Osteoblast (primary cell): ENCODE data around the gene ZSWIM3. TPM values are rescaled to one million over a fixed set of nuclear protein-coding genes. Genes with fewer than 3 reads are reported as not detected.

Experiments used
- DNase-seq: peaks from one replicate; pipeline ENCODE4 v3.0.0; 2011; ENCODE audit warnings: low spot score, mixed read lengths; ENCODE audit not compliant: insufficient read length; ENCODE audit errors: missing footprints
- H2AFZ ChIP-seq: 2 replicates; pipeline ENCODE4 v1.6.0; 2011; ENCODE audit warnings: mild to moderate bottlenecking, low read length
- H3K27ac ChIP-seq: 2 replicates; pipeline ENCODE4 v1.5.1; 2011; ENCODE audit warnings: mild to moderate bottlenecking, low read depth, low read length, moderate library complexity
- H3K27me3 ChIP-seq: 2 replicates; pipeline ENCODE4 v1.6.0; 2012; ENCODE audit warnings: mild to moderate bottlenecking, control low read depth, inconsistent platforms, low read length, moderate library complexity; ENCODE audit not compliant: insufficient read depth
- H3K36me3 ChIP-seq: 2 replicates; pipeline ENCODE4 v1.5.1; 2011; ENCODE audit warnings: mild to moderate bottlenecking, low read length, control low read depth, moderate library complexity; ENCODE audit not compliant: insufficient read depth
- H3K4me1 ChIP-seq: 2 replicates; pipeline ENCODE4 v1.5.1; 2011; ENCODE audit warnings: mild to moderate bottlenecking, low read length, control low read depth, moderate library complexity; ENCODE audit not compliant: insufficient read depth
- H3K4me2 ChIP-seq: 2 replicates; pipeline ENCODE4 v1.6.0; 2011; ENCODE audit warnings: mild to moderate bottlenecking, low read length; ENCODE audit not compliant: insufficient read depth
- H3K4me3 ChIP-seq: fragments of 200-600 bp; sonication (generic); 3 replicates; pipeline ENCODE4 v1.5.1; 2012; ENCODE audit warnings: mild to moderate bottlenecking, low read length, inconsistent platforms; ENCODE audit not compliant: insufficient read depth
- H3K79me2 ChIP-seq: 2 replicates; pipeline ENCODE4 v1.6.0; 2012; ENCODE audit warnings: mild to moderate bottlenecking, low read length, control low read depth, inconsistent platforms; ENCODE audit not compliant: insufficient read depth
- H3K9me3 ChIP-seq: 2 replicates; pipeline ENCODE4 v1.5.1; 2011; ENCODE audit warnings: low read depth, low read length, control low read depth
- H4K20me1 ChIP-seq: 2 replicates; pipeline ENCODE4 v1.6.0; 2012; ENCODE audit warnings: mild to moderate bottlenecking, low read length, control low read depth; ENCODE audit not compliant: insufficient read depth
- CTCF ChIP-seq: IDR thresholded peaks from 2 replicates; pipeline ENCODE4 v1.5.1; 2011; ENCODE audit warnings: mild to moderate bottlenecking, low read depth, low read length, moderate library complexity; ENCODE audit errors: extremely low read depth
- total RNA-seq: library from RNA; depleted of rRNA; stranded (reverse); fragments of >200 nt; gene quantifications from 2 replicates; pipeline ENCODE4 v1.2.3, GENCODE V29; 2012

Gene ZSWIM3
- total RNA-seq, 1 donor: 4.7 TPM

- peaks cover 25% of the 10 kb centered on the region for H3K79me2 ChIP-seq
- no peak for DNase-seq
- no peaks in the 10 kb centered on the region for H3K27me3 ChIP-seq
- no peak overlapping the region for H3K27ac ChIP-seq
- no peak overlapping the region for H3K4me2 ChIP-seq
- H2AFZ ChIP-seq: no peak overlapping the region
- no peak for TF ChIP-seq CTCF
- H4K20me1 ChIP-seq: peaks cover 11% of the 10 kb centered on the region
- peaks cover 8% of the 10 kb centered on the region for H3K4me1 ChIP-seq
- no peak overlapping the region for H3K4me3 ChIP-seq
- H3K36me3 ChIP-seq: peaks cover 17% of the 10 kb centered on the region
- no peaks in the 10 kb centered on the region for H3K9me3 ChIP-seq
Observed at GRCh38 chr20:45851501-45851900, 5.9 kb upstream of the ZSWIM3 start.

GRCh38 chr20:45852326-45852725, 5.1 kb upstream of the ZSWIM3 start:
- no peak overlapping the region for H3K4me3 ChIP-seq

GRCh38 chr20:45853484-45853883, 3.9 kb upstream of the ZSWIM3 start:
- TF ChIP-seq CTCF: no peak
- H3K27ac ChIP-seq: no peak overlapping the region
- H3K79me2 ChIP-seq: peaks cover 37% of the 10 kb centered on the region
- no peak overlapping the region for H3K4me2 ChIP-seq
- no peak for DNase-seq
- no peaks in the 10 kb centered on the region for H3K9me3 ChIP-seq
- no peaks in the 10 kb centered on the region for H3K27me3 ChIP-seq
- no peak overlapping the region for H3K4me3 ChIP-seq
- peaks cover 12% of the 10 kb centered on the region for H3K36me3 ChIP-seq
- peaks cover 11% of the 10 kb centered on the region for H4K20me1 ChIP-seq
- no peak overlapping the region for H2AFZ ChIP-seq
- peaks cover 19% of the 10 kb centered on the region for H3K4me1 ChIP-seq

More at GRCh38 chr20:45852326-45852725, 5.1 kb upstream of the ZSWIM3 start:
- H4K20me1 ChIP-seq: peaks cover 11% of the 10 kb centered on the region
- peaks cover 16% of the 10 kb centered on the region for H3K36me3 ChIP-seq
- H3K27ac ChIP-seq: no peak overlapping the region
- no peak overlapping the region for H3K4me2 ChIP-seq
- no peaks in the 10 kb centered on the region for H3K27me3 ChIP-seq
- peaks cover 10% of the 10 kb centered on the region for H3K4me1 ChIP-seq
- TF ChIP-seq CTCF: no peak
- no peak overlapping the region for H2AFZ ChIP-seq
- H3K9me3 ChIP-seq: no peaks in the 10 kb centered on the region
- no peak for DNase-seq
- peaks cover 31% of the 10 kb centered on the region for H3K79me2 ChIP-seq

- peak overlapping the region; percentile 62 for H3K27ac ChIP-seq
- H3K27me3 ChIP-seq: no peaks in the 10 kb centered on the region
- no peak for DNase-seq
- H3K4me2 ChIP-seq: peak overlapping the region; percentile 99
- peaks cover 27% of the 10 kb centered on the region for H3K4me1 ChIP-seq
- no peak for TF ChIP-seq CTCF
- H2AFZ ChIP-seq: peak overlapping the region; percentile 95
- no peaks in the 10 kb centered on the region for H3K9me3 ChIP-seq
- H4K20me1 ChIP-seq: peaks cover 7% of the 10 kb centered on the region
- peaks cover 6% of the 10 kb centered on the region for H3K36me3 ChIP-seq
- H3K4me3 ChIP-seq: peak overlapping the region; percentile 86
- peaks cover 35% of the 10 kb centered on the region for H3K79me2 ChIP-seq
Observed at GRCh38 chr20:45857882-45858216, 435 bp downstream of the ZSWIM3 start.
